ENCODE data around the gene KIF1A. TPM values are rescaled to one million over a fixed set of nuclear protein-coding genes. Genes with fewer than 3 reads are reported as not detected.

KIF1A gene
- total RNA-seq, 6 experiments from 2014 or later = not detected

GRCh38 chr2:240670950-240671349, 149.1 kb downstream of the KIF1A start:
- Mint-ChIP-seq H3K4me1 (ENCODE audit: low read depth) (no peaks in the 10 kb centered on the region), H3K27me3 (ENCODE audit: insufficient read depth) (peaks cover 48% of the 10 kb centered on the region), H3K4me3 (no peak overlapping the region), H3K9me3 (no peaks in the 10 kb centered on the region), H3K36me3 (ENCODE audit: low read depth) (no peaks in the 10 kb centered on the region), H3K27ac (no peak overlapping the region)
- DNase-seq = no peak
- TF ChIP-seq, protein P1, sequence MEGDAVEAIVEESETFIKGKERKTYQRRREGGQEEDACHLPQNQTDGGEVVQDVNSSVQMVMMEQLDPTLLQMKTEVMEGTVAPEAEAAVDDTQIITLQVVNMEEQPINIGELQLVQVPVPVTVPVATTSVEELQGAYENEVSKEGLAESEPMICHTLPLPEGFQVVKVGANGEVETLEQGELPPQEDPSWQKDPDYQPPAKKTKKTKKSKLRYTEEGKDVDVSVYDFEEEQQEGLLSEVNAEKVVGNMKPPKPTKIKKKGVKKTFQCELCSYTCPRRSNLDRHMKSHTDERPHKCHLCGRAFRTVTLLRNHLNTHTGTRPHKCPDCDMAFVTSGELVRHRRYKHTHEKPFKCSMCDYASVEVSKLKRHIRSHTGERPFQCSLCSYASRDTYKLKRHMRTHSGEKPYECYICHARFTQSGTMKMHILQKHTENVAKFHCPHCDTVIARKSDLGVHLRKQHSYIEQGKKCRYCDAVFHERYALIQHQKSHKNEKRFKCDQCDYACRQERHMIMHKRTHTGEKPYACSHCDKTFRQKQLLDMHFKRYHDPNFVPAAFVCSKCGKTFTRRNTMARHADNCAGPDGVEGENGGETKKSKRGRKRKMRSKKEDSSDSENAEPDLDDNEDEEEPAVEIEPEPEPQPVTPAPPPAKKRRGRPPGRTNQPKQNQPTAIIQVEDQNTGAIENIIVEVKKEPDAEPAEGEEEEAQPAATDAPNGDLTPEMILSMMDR (IDR thresholded peaks at IDR 0.05) = no peak

DNA sequence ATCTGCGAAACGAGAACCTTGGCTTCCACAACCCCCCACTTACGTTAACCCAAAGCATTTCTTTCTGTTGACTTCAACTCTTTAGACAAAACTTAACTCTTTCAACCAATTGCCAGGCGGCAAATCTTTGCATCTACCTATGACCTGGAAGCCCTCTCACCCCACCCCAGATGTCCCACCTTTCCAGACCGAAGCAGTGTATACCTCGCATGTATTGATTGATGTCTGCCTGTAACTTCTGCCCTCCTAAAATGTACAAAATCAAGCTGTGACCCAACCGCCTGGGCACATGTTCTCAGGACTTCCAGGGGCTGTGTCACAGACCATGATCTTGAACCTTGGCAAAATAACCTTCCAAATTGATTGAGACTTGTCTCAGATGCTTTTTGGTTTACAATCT, 149.6 kb downstream of the KIF1A start:
- Mint-ChIP-seq H3K27ac (no peak overlapping the region), H3K27me3 (ENCODE audit: insufficient read depth) (peaks cover 48% of the 10 kb centered on the region), H3K4me3 (no peak overlapping the region), H3K4me1 (ENCODE audit: low read depth) (no peaks in the 10 kb centered on the region), H3K36me3 (ENCODE audit: low read depth) (no peaks in the 10 kb centered on the region), H3K9me3 (no peaks in the 10 kb centered on the region)
- no peak for DNase-seq
- TF ChIP-seq, protein P1 (IDR thresholded peaks at IDR 0.05) = no peak

DNA sequence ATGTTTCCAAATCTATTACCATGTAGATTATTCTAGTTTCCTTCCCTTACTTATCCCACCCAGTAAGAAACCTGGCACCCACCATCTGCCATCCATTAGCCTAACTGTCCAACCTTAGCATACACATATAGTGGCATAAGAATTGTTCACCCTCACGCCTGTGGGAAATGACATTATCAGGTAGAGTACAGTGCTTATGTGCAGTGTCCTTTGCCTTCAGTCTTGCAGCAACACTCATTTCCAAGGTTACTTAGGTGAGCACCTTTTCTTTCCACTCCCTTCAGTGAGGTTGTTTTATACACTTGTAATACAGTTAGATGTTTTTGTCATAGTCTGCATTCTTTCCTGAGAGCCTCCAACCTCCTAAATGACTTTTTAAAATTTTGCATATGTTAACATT, 155.4 kb downstream of the KIF1A start:
- TF ChIP-seq, protein P1 (IDR thresholded peaks at IDR 0.05) = no peak

More for the DNA sequence above, 155.4 kb downstream of the KIF1A start:
- Mint-ChIP-seq H3K4me3 (no peak overlapping the region), H3K27me3 (ENCODE audit: insufficient read depth) (peaks cover 39% of the 10 kb centered on the region), H3K9me3 (peaks cover 4% of the 10 kb centered on the region; the same call in 1 of the 2 replicates), H3K27ac (no peak overlapping the region), H3K36me3 (ENCODE audit: low read depth) (no peaks in the 10 kb centered on the region), H3K4me1 (ENCODE audit: low read depth) (no peaks in the 10 kb centered on the region)
- no peak for DNase-seq

Other genes starting within 250 kb of the KIF1A start
- gene CAPN10, start 233.5 kb downstream of the KIF1A start, total RNA-seq (2021; fragmentation: NEBNext Ultra II Directional; extraction: Animal tissue kit (Norgen Biotek cat#: 25700)) = 10 to 100 TPM; 13.9 to 20.5 (median 15.0) TPM
- gene GPR35, start 194.7 kb downstream of the KIF1A start, total RNA-seq (2021; fragmentation: NEBNext Ultra II Directional; extraction: Animal tissue kit (Norgen Biotek cat#: 25700)) = under 1 TPM in 3 of 6 experiments, not detected in 3; 0.11 to 0.28 (median 0.14) TPM
- not detected for gene AQP12B, start 137.3 kb downstream of the KIF1A start, total RNA-seq (2021; fragmentation: NEBNext Ultra II Directional; extraction: Animal tissue kit (Norgen Biotek cat#: 25700))
- gene AQP12A, start 128.4 kb downstream of the KIF1A start, total RNA-seq (2021; fragmentation: NEBNext Ultra II Directional; extraction: Animal tissue kit (Norgen Biotek cat#: 25700)) = not detected
- not detected for gene AGXT, start 48.6 kb upstream of the KIF1A start, total RNA-seq (2021; fragmentation: NEBNext Ultra II Directional; extraction: Animal tissue kit (Norgen Biotek cat#: 25700))
- gene MAB21L4, start 75.9 kb upstream of the KIF1A start, total RNA-seq (2021; fragmentation: NEBNext Ultra II Directional; extraction: Animal tissue kit (Norgen Biotek cat#: 25700)) = not detected
- not detected for gene CROCC2, start 86.1 kb upstream of the KIF1A start, total RNA-seq (2021; fragmentation: NEBNext Ultra II Directional; extraction: Animal tissue kit (Norgen Biotek cat#: 25700))
- gene SNED1, start 178.4 kb upstream of the KIF1A start, total RNA-seq (2021; fragmentation: NEBNext Ultra II Directional; extraction: Animal tissue kit (Norgen Biotek cat#: 25700)) = 1 to 10 TPM; 1.2 to 2.1 (median 1.6) TPM